Measurements from ENCODE around the gene CIDEA.

The CIDEA gene

GRCh38 chr18:12305930-12306629 is 51.9 kb downstream of the CIDEA start:
- DNase-seq (ENCODE audit: insufficient read length, low spot score) (no peak), FAIRE-seq (no peak)
- TF ChIP-seq POU2F2 (IDR thresholded peaks at IDR 0.05; ENCODE audit: low read depth, low read length) (no peak), SPI1 (IDR thresholded peaks at IDR 0.05; ENCODE audit: low read depth, low read length) (no peak), PAX5 (IDR thresholded peaks at IDR 0.05; ENCODE audit: insufficient read depth, low read length, severe bottlenecking) (no peak), TAF1 (IDR thresholded peaks at IDR 0.05; ENCODE audit: low read depth, low read length) (no peak), POLR2AphosphoS5 (IDR thresholded peaks at IDR 0.05; ENCODE audit: low read depth, low read length) (no peak), POLR2A (IDR thresholded peaks at IDR 0.05; ENCODE audit: low read depth, low read length) (no peak)

DNA sequence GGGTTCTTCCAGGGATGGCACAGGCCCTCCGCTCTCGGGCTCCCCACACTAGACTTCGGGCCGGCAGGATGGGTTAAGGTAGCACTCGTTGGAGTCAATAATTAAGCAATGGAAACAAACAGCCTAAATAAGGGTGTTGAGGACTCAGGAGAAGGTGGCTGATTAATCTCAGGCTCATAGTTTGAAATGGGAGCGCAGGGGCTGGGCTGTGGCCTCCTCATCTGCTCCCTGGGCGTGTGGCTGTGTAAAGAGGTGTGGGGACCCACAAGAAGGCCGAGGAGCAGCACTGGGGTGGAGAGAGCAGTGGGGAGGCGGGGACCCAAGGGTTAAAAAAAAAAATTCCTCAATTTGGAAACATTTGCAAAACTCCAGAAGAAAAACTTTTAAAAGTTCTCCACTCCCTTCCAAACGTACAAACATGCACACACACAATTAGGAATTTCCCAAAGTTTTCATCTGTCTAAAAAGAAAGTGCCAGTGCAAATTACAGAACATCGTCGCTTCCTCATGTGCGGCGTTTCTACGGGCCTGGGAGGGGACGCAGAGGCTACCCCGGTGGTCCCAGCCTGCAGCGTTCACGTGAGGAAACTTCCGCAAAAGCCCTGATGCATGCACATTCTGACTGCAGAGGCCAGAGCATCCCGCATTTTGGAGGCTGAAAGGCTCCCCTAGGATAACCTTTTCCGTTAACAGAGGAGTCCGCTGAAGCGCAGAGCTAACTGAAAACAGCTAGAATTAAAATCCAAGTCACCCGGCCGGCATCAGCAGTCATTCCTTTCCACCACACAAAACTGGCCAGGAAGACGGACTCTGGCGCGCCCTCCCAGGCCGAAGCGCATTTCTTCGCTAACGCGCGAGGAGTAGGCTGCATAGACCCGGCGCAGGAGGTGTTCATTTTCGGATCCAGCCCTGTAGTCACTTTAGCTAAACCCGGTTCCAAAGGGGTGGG is 52.9 kb downstream of the CIDEA start:
- TF ChIP-seq PAX5 (IDR thresholded peaks at IDR 0.05; ENCODE audit: insufficient read depth, low read length, severe bottlenecking) (no peak), POU2F2 (IDR thresholded peaks at IDR 0.05; ENCODE audit: low read depth, low read length) (no peak), POLR2A (IDR thresholded peaks at IDR 0.05; ENCODE audit: low read depth, low read length) (no peak), TAF1 (IDR thresholded peaks at IDR 0.05; ENCODE audit: low read depth, low read length) (no peak), POLR2AphosphoS5 (IDR thresholded peaks at IDR 0.05; ENCODE audit: low read depth, low read length) (no peak), SPI1 (IDR thresholded peaks at IDR 0.05; ENCODE audit: low read depth, low read length) (no peak)
- FAIRE-seq (peak; percentile 56), DNase-seq (ENCODE audit: insufficient read length, low spot score) (no peak)

- no peak for TF ChIP-seq SPI1 (IDR thresholded peaks at IDR 0.05; ENCODE audit: low read depth, low read length)
- TF ChIP-seq POLR2A (IDR thresholded peaks at IDR 0.05; ENCODE audit: low read depth, low read length): peak; percentile 67
- no peak for TF ChIP-seq POU2F2 (IDR thresholded peaks at IDR 0.05; ENCODE audit: low read depth, low read length)
- no peak for TF ChIP-seq PAX5 (IDR thresholded peaks at IDR 0.05; ENCODE audit: insufficient read depth, low read length, severe bottlenecking)
- TF ChIP-seq POLR2AphosphoS5 (IDR thresholded peaks at IDR 0.05; ENCODE audit: low read depth, low read length): peak; percentile 69; the same call in 1 of the 2 replicates
- peak; percentile 76 for TF ChIP-seq TAF1 (IDR thresholded peaks at IDR 0.05; ENCODE audit: low read depth, low read length)
- DNase-seq (ENCODE audit: insufficient read length, low spot score) (peak; percentile 87), FAIRE-seq (no peak)
Measured at GRCh38 chr18:12307701-12308385, 53.7 kb downstream of the CIDEA start, which contains the start of gene TUBB6. TSS of gene TUBB6 (plus strand) at chr18:12308241. CDS start at chr18:12308293, 52 bp downstream.

- FAIRE-seq: peak; percentile 88
- TF ChIP-seq PAX5 (IDR thresholded peaks at IDR 0.05; ENCODE audit: insufficient read depth, low read length, severe bottlenecking) (no peak), TAF1 (IDR thresholded peaks at IDR 0.05; ENCODE audit: low read depth, low read length) (0 out of 2 replicates have a peak, but pooled peaks have one; percentile 3), POLR2A (IDR thresholded peaks at IDR 0.05; ENCODE audit: low read depth, low read length) (no peak), POU2F2 (IDR thresholded peaks at IDR 0.05; ENCODE audit: low read depth, low read length) (no peak), SPI1 (IDR thresholded peaks at IDR 0.05; ENCODE audit: low read depth, low read length) (peak; percentile 41; the same call in 1 of the 2 replicates), POLR2AphosphoS5 (IDR thresholded peaks at IDR 0.05; ENCODE audit: low read depth, low read length) (no peak)
- DNase-seq (ENCODE audit: insufficient read length, low spot score): peak; percentile 62
Measured at GRCh38 chr18:12308386-12309100, 54.4 kb downstream of the CIDEA start.

- FAIRE-seq (peak; percentile 70), DNase-seq (ENCODE audit: insufficient read length, low spot score) (no peak)
- TF ChIP-seq POLR2A (IDR thresholded peaks at IDR 0.05; ENCODE audit: low read depth, low read length): no peak
- no peak for TF ChIP-seq SPI1 (IDR thresholded peaks at IDR 0.05; ENCODE audit: low read depth, low read length)
- no peak for TF ChIP-seq PAX5 (IDR thresholded peaks at IDR 0.05; ENCODE audit: insufficient read depth, low read length, severe bottlenecking)
- TF ChIP-seq TAF1 (IDR thresholded peaks at IDR 0.05; ENCODE audit: low read depth, low read length): no peak
- TF ChIP-seq POLR2AphosphoS5 (IDR thresholded peaks at IDR 0.05; ENCODE audit: low read depth, low read length): no peak
- no peak for TF ChIP-seq POU2F2 (IDR thresholded peaks at IDR 0.05; ENCODE audit: low read depth, low read length)
Measured at GRCh38 chr18:12309683-12310198, 55.6 kb downstream of the CIDEA start.

- no peak for TF ChIP-seq TAF1 (IDR thresholded peaks at IDR 0.05; ENCODE audit: low read depth, low read length)
- TF ChIP-seq POU2F2 (IDR thresholded peaks at IDR 0.05; ENCODE audit: low read depth, low read length): no peak
- TF ChIP-seq PAX5 (IDR thresholded peaks at IDR 0.05; ENCODE audit: insufficient read depth, low read length, severe bottlenecking): no peak
- no peak for TF ChIP-seq POLR2A (IDR thresholded peaks at IDR 0.05; ENCODE audit: low read depth, low read length)
- TF ChIP-seq SPI1 (IDR thresholded peaks at IDR 0.05; ENCODE audit: low read depth, low read length): no peak
- TF ChIP-seq POLR2AphosphoS5 (IDR thresholded peaks at IDR 0.05; ENCODE audit: low read depth, low read length): no peak
- DNase-seq (ENCODE audit: insufficient read length, low spot score) (no peak), FAIRE-seq (no peak)
Measured at GRCh38 chr18:12310762-12311161, 56.6 kb downstream of the CIDEA start.

DNA sequence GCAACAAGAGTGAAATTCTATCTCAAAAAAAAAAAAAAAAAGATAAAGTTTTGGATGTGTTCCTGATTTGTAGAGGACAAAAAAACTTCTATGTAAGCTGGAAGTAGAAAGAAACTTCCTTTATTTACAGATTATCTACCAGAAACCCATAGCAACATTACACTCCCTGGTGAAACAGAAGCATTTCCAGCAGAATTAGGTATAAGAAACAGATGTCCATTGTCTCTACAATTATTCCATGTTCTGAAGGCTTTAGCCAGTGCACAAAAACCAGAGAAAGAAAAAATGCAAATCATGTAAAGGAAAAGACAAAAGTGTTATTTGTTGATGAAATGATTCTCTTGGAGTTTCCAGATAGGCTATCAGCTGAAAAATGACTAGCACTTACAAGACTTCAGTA is 58.8 kb downstream of the CIDEA start:
- no peak for DNase-seq (ENCODE audit: insufficient read length, low spot score)
- no peak for TF ChIP-seq POU2F2 (IDR thresholded peaks at IDR 0.05; ENCODE audit: low read depth, low read length)
- TF ChIP-seq POLR2A (IDR thresholded peaks at IDR 0.05; ENCODE audit: low read depth, low read length): no peak
- no peak for TF ChIP-seq TAF1 (IDR thresholded peaks at IDR 0.05; ENCODE audit: low read depth, low read length)
- no peak for TF ChIP-seq PAX5 (IDR thresholded peaks at IDR 0.05; ENCODE audit: insufficient read depth, low read length, severe bottlenecking)
- TF ChIP-seq POLR2AphosphoS5 (IDR thresholded peaks at IDR 0.05; ENCODE audit: low read depth, low read length): no peak
- TF ChIP-seq SPI1 (IDR thresholded peaks at IDR 0.05; ENCODE audit: low read depth, low read length): no peak
- FAIRE-seq: no peak

Measured in GM12891 (cell line).